GM23338 (cell line): ENCODE results near the gene ZNF831.

Experiments
- CREB1 ChIP-seq: fragments of 250-450 bp; sonication (Bioruptor Pico); IDR thresholded peaks from 2 replicates; pipeline ENCODE4 v1.5.0; 2020; ENCODE audit warnings: low read depth, mild to moderate bottlenecking, moderate library complexity
- EZH2 ChIP-seq: fragments of 200-600 bp; sonication (generic); IDR thresholded peaks from one replicate; pipeline ENCODE4 v1.8.0; 2017; ENCODE audit warnings: antibody characterized with exemption, mild to moderate bottlenecking, low read depth; ENCODE audit not compliant: unreplicated experiment
- EZH2phosphoT487 ChIP-seq: fragments of 200-600 bp; sonication (generic); IDR thresholded peaks from one replicate; pipeline ENCODE4 v1.8.1; 2018; ENCODE audit warnings: antibody characterized with exemption; ENCODE audit not compliant: unreplicated experiment
- JUNB ChIP-seq: IDR thresholded peaks from one replicate; pipeline ENCODE4 v1.6.1; 2016; ENCODE audit warnings: antibody characterized with exemption; ENCODE audit not compliant: unreplicated experiment
- POLR2AphosphoS5 ChIP-seq: IDR thresholded peaks from 2 replicates; pipeline ENCODE4 v1.6.1; 2016; ENCODE audit warnings: antibody characterized with exemption, low read depth
- REST ChIP-seq: IDR thresholded peaks from one replicate; pipeline ENCODE4 v1.6.1; 2018; ENCODE audit warnings: antibody characterized with exemption; ENCODE audit not compliant: unreplicated experiment
- ZNF114 ChIP-seq: fragments of 250-450 bp; sonication (Bioruptor Pico); IDR thresholded peaks from 2 replicates; pipeline ENCODE4 v1.5.0; 2020; ENCODE audit warnings: mild to moderate bottlenecking, moderate library complexity
- TF ChIP-seq, protein P1 (sequence below), 2 experiments: fragments of 200-600 bp in 1 of 2; sonication (generic) in 1 of 2; conservative IDR thresholded peaks; 2 replicates each; pipeline versions ENCODE4 v1.5.1 to v1.6.1; 2016 to 2017; ENCODE audit warnings: antibody characterized with exemption in 2 of 2, low read depth in 2 of 2, mild to moderate bottlenecking in 2 of 2, moderate library complexity in 1 of 2
- TF ChIP-seq, protein P2 (sequence below): IDR thresholded peaks from 2 replicates; pipeline ENCODE4 v1.6.1; 2016; ENCODE audit warnings: antibody characterized with exemption
- TF ChIP-seq, protein P3 (sequence below): fragments of 250-450 bp; sonication (Bioruptor Pico); IDR thresholded peaks from 2 replicates; pipeline ENCODE4 v1.5.0; 2020; ENCODE audit warnings: mild to moderate bottlenecking, moderate library complexity

GRCh38 chr20:59231124-59231804 is 67.6 kb downstream of the ZNF831 start:
- TF ChIP-seq EZH2phosphoT487: no peak
- TF ChIP-seq, protein P1, sequence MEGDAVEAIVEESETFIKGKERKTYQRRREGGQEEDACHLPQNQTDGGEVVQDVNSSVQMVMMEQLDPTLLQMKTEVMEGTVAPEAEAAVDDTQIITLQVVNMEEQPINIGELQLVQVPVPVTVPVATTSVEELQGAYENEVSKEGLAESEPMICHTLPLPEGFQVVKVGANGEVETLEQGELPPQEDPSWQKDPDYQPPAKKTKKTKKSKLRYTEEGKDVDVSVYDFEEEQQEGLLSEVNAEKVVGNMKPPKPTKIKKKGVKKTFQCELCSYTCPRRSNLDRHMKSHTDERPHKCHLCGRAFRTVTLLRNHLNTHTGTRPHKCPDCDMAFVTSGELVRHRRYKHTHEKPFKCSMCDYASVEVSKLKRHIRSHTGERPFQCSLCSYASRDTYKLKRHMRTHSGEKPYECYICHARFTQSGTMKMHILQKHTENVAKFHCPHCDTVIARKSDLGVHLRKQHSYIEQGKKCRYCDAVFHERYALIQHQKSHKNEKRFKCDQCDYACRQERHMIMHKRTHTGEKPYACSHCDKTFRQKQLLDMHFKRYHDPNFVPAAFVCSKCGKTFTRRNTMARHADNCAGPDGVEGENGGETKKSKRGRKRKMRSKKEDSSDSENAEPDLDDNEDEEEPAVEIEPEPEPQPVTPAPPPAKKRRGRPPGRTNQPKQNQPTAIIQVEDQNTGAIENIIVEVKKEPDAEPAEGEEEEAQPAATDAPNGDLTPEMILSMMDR (conservative IDR thresholded peaks at IDR 0.05; ENCODE audit: low read depth in 2 of 2): no peak
- TF ChIP-seq POLR2AphosphoS5: no peak
- no peak for TF ChIP-seq EZH2
- TF ChIP-seq, protein P2, sequence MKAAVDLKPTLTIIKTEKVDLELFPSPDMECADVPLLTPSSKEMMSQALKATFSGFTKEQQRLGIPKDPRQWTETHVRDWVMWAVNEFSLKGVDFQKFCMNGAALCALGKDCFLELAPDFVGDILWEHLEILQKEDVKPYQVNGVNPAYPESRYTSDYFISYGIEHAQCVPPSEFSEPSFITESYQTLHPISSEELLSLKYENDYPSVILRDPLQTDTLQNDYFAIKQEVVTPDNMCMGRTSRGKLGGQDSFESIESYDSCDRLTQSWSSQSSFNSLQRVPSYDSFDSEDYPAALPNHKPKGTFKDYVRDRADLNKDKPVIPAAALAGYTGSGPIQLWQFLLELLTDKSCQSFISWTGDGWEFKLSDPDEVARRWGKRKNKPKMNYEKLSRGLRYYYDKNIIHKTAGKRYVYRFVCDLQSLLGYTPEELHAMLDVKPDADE: no peak
- no peak for TF ChIP-seq JUNB
- TF ChIP-seq REST: no peak
- TF ChIP-seq ZNF114: no peak
- TF ChIP-seq CREB1: no peak
- TF ChIP-seq, protein P3, sequence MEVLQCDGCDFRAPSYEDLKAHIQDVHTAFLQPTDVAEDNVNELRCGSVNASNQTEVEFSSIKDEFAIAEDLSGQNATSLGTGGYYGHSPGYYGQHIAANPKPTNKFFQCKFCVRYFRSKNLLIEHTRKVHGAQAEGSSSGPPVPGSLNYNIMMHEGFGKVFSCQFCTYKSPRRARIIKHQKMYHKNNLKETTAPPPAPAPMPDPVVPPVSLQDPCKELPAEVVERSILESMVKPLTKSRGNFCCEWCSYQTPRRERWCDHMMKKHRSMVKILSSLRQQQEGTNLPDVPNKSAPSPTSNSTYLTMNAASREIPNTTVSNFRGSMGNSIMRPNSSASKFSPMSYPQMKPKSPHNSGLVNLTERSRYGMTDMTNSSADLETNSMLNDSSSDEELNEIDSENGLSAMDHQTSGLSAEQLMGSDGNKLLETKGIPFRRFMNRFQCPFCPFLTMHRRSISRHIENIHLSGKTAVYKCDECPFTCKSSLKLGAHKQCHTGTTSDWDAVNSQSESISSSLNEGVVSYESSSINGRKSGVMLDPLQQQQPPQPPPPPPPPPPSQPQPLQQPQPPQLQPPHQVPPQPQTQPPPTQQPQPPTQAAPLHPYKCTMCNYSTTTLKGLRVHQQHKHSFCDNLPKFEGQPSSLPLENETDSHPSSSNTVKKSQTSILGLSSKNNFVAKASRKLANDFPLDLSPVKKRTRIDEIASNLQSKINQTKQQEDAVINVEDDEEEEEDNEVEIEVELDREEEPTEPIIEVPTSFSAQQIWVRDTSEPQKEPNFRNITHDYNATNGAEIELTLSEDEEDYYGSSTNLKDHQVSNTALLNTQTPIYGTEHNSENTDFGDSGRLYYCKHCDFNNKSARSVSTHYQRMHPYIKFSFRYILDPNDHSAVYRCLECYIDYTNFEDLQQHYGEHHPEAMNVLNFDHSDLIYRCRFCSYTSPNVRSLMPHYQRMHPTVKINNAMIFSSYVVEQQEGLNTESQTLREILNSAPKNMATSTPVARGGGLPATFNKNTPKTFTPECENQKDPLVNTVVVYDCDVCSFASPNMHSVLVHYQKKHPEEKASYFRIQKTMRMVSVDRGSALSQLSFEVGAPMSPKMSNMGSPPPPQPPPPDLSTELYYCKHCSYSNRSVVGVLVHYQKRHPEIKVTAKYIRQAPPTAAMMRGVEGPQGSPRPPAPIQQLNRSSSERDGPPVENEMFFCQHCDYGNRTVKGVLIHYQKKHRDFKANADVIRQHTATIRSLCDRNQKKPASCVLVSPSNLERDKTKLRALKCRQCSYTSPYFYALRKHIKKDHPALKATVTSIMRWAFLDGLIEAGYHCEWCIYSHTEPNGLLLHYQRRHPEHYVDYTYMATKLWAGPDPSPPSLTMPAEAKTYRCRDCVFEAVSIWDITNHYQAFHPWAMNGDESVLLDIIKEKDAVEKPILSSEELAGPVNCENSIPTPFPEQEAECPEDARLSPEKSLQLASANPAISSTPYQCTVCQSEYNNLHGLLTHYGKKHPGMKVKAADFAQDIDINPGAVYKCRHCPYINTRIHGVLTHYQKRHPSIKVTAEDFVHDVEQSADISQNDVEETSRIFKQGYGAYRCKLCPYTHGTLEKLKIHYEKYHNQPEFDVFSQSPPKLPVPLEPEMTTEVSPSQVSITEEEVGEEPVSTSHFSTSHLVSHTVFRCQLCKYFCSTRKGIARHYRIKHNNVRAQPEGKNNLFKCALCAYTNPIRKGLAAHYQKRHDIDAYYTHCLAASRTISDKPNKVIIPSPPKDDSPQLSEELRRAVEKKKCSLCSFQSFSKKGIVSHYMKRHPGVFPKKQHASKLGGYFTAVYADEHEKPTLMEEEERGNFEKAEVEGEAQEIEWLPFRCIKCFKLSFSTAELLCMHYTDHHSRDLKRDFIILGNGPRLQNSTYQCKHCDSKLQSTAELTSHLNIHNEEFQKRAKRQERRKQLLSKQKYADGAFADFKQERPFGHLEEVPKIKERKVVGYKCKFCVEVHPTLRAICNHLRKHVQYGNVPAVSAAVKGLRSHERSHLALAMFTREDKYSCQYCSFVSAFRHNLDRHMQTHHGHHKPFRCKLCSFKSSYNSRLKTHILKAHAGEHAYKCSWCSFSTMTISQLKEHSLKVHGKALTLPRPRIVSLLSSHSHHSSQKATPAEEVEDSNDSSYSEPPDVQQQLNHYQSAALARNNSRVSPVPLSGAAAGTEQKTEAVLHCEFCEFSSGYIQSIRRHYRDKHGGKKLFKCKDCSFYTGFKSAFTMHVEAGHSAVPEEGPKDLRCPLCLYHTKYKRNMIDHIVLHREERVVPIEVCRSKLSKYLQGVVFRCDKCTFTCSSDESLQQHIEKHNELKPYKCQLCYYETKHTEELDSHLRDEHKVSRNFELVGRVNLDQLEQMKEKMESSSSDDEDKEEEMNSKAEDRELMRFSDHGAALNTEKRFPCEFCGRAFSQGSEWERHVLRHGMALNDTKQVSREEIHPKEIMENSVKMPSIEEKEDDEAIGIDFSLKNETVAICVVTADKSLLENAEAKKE: no peak
